Measurements from ENCODE around the gene SERPINA1. TPM values are rescaled to one million over a fixed set of nuclear protein-coding genes. Genes with fewer than 3 reads are reported as not detected.

SERPINA1 gene
- polyA plus RNA-seq, 10 donors: 0.40 to 13.3 (median 0.92) TPM

GRCh38 chr14:94398536-94398935, 10.1 kb upstream of the SERPINA1 start:
- no peak for DNase-seq

GRCh38 chr14:94398182-94398479, 9.7 kb upstream of the SERPINA1 start:
- no peak for DNase-seq

DNA sequence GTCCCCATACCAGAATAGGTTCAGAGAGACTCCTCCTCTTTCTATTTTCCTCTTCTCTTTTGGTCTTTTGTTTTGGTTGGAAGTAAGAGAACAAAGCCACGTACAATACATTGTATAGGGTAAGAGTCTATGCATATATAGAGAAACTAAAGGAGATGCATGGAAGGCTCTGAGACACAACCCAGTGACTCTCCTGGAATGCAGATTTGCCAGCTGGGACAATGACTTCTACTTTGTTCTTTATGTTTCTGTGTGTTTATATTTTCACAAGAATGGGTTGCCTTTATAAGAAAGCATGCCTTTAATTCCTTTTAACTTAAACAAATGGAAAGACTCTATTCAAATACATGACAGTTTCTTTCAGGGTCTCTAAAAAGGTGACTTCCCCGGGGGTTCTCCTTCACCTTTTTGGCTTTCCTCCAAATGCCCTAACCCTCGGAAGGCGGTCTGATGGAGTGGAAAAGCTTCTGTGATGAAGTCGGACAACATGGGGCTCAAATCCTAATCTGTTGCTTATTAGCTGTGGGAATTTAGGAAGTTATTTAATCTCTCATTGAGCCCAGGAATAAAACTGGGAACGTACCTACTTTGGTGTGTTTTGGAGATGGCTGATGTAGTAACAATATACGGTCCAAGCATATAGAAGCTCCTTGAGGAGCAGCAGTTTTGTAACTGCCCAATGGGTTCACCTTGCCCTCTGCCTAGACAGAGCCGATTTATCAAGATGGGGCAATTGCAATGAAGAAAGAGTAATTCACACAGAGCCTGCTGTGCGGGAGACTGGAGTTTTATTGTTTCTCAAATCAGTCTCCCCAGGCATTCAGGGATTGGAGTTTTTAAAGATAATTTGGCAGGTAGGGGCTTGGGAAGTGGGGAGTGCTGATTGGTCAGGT, 9.1 kb upstream of the SERPINA1 start:
- no peak for DNase-seq

DNA sequence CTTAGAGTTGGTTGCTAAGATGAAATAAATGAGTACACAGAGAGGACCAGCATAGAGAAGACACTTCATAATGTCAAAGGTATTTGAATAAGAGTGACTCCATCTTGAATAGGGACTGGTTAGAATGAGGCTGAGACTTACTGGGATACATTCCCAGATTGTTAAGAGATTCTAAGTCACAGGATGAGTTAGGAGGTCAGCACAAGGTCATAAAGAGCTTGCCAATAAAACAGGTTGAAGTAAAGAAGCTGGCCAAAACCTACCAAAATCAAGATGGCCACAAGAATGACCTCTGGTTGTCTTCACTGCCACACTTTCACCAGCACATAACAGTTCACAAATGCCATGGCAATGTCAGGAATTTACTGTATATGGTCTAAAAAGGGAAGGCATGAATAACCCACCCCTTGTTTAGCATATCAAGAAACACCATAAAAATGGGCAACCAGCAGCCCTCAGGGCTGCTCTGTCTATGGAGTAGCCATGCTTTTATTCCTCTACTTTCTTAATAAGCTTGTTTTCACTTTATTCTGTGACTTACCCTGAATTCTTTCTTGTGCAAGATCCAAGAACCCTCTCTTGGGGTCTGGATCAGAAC, 8.3 kb upstream of the SERPINA1 start:
- DNase-seq: no peak

GRCh38 chr14:94395888-94396574, 7.6 kb upstream of the SERPINA1 start:
- DNase-seq: no peak

GRCh38 chr14:94395282-94395887, 7.0 kb upstream of the SERPINA1 start:
- DNase-seq: peak in 1 of 3 donors; percentile 7

- DNase-seq: peak; percentile 16 to 46 (median 18)
Measured at GRCh38 chr14:94394581-94395207, 6.3 kb upstream of the SERPINA1 start.

DNA sequence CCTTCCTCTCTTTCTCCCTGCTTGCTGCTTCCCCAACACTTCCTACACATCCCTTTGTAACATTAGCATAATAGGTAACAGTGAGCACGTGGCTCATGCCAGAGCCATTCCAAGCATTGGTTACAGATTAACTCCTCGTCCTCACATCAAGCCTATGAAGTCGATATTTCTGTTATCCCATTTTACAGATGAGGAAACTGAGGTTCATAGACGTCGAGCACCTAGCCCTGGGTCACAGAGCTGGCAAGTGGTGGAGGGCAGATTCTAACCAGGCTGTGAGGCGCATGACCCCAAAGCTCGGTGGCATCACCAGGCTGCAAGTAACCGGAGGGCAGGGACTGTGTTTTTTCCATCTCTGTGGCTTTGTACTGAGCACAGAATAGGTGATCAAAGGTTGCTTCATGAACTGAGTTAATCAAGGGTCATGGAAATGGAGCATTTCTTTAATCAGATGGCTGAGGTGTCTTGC, 5.7 kb upstream of the SERPINA1 start:
- DNase-seq: no peak

DNA sequence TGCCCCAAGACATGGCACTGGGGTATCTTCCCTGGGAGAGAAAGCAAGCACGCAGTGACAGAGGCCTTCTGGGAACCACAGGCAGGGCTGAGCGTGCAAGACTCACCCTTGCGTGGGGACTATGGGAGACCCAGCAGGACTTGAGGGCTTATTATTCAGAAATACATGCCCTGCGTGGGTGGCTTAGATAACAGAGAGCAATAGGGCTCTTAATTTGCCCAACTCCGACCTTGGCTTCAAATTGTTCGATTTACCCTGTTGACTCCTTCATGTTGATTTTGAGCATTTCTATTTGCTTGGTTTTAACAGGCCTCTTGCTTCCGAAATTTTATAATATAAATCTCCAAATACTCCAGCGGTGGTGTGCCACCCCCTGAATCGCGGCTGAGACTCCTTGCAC, 5.1 kb upstream of the SERPINA1 start:
- DNase-seq: no peak

DNA sequence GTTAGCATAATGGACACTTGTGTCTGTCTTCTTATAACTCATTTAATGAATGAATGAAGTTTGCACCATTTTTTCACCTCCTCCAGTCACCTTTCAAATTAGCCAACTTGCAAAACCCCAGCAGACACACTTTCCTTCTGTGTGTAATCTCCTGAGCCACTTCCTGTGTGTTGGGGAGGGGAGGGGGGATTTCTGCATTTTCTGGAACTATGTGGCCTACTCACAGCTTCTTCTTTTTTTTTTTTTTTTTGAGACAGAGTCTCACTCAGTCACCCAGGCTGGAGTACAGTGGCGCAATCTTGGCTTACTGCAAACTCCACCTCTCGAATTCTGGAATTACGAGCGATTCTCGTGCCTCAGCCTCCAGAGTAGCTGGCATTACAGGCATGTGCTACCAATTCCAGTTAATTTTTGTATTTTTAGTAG, 4.1 kb upstream of the SERPINA1 start:
- peak; percentile 8 to 44 (median 39) for DNase-seq

DNA sequence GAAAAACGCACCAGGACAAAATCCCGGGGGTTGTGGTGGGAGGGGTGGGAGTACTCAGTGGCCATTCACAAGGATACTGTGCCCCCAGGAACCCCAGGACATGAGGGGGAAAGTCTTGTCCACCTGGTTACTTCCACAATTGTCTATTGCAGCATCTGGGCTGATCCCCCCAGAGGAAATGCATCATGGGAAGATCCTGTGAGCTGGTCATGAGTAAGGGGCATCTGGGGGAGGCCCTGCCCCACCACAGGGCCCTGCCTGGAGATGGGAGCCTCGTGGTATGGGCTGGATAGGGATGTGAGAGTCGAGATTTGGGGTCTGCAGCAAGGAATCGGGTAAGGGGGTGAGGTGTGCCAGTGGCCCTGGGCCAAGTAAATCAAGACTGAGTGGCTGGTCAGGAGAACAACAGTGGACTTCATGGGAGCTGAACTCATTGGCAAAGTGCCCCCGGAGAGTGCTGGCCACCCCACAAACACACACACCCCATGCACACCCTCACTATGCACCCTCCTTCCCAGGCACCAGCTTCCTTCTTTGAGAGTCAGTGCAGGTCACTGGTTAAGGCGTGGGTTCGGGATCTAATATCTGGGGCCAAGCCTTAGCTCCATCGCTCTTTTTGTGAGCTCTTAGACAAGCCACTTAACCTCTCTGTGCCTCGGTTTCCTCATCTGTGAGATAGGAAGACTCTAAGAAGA, 3.0 kb upstream of the SERPINA1 start:
- no peak for DNase-seq

GRCh38 chr14:94390372-94391086, 2.1 kb upstream of the SERPINA1 start:
- DNase-seq: peak in 1 of 3 donors; percentile 11

GRCh38 chr14:94389731-94390371, 1.4 kb upstream of the SERPINA1 start:
- DNase-seq: no peak

DNA sequence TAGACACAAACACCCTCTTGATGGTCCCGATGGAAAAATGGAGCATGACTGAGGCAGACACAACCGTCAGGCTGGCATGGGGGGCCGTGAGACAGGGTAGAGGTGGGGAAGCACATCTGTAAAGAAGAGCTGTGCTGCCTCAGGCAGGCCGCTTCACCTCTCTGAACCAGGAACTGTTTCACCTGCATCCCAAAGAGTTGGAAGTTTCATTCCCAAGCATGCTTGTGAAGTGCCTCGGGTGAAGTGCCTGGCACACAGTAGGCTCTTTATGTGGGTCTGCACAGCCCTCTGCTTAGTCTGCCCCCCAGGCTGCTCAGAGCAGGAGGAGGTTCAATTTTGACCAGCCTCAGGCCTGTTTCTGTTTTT, 685 bp upstream of the SERPINA1 start:
- DNase-seq: no peak

DNA sequence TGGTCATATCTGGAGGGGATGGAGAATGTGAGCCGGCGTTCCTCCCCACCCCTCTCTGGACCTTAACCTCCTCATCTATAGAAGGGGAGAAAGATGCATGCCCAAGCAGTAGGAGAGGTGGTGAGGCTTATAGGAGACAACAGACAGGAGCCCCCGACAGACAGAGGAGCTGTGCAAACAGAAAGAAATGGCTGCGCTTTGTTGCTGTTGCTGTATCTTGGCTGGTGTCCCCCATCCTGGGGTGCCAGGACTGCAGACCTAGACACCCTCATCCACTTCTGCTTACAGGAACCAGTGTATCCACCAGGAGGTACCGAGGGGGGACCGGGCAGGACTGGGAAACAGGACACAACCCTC, 397 bp downstream of the SERPINA1 start:
- no peak for DNase-seq

GRCh38 chr14:94387051-94388026, 1.1 kb downstream of the SERPINA1 start:
- no peak for DNase-seq

GRCh38 chr14:94386085-94387031, 2.0 kb downstream of the SERPINA1 start:
- no peak for DNase-seq
